ENCODE results near the gene ZNF462.

- TF ChIP-seq POLR2AphosphoS5 (IDR thresholded peaks at IDR 0.05) (no peak), CTCF (IDR thresholded peaks at IDR 0.05) (no peak)
Measured at GRCh38 chr9:106879439-106879882, 16.5 kb downstream of the ZNF462 start.

Data from esophagus muscularis mucosa (tissue), 3 donors.